Panc1 (cell line): Measurements from ENCODE around the gene EQTN. TPM values are rescaled to one million over a fixed set of nuclear protein-coding genes. Genes with fewer than 3 reads are reported as not detected.

Experiments used
- ATAC-seq: fragments of 200-7000 bp; cut with Tn5 transposase; 2 replicates; pipeline ENCODE4 v1.9.1; 2020; ENCODE audit warnings: mild to moderate bottlenecking, moderate library complexity
- BruUV-seq: library from RNA; stranded (reverse); fragments of 400-500 nt; replicated peaks from 2 replicates; lab custom pipeline; 2021; lab: Mats Ljungman, UMichigan
- CTCF ChIA-PET: fragments of 300-600 bp; sonication (Branson Sonifier 250); formaldehyde crosslinking; loops from one replicate; lab custom pipeline; 2022; ENCODE audit warnings: antibody characterized with exemption; lab: Charles Lee
- POLR2A ChIA-PET: fragments of 300-600 bp; sonication (Branson Sonifier 250); formaldehyde crosslinking; loops from one replicate; lab custom pipeline; 2022; ENCODE audit warnings: antibody characterized with exemption; lab: Charles Lee
- DNase-seq: peaks from one replicate; pipeline ENCODE4 v3.0.0-alpha.2; 2010; ENCODE audit warnings: low read depth, low spot score
- H3K27ac ChIP-seq: 2 replicates; pipeline ENCODE4 v1.5.1; 2011; ENCODE audit warnings: mild to moderate bottlenecking, low read length, inconsistent platforms
- H3K27me3 ChIP-seq: fragments of 200-500 bp; sonication (Bioruptor generic); 2 replicates; pipeline ENCODE4 v1.6.0; 2014; ENCODE audit warnings: low read length, inconsistent platforms; ENCODE audit not compliant: control insufficient read depth, insufficient read depth
- H3K36me3 ChIP-seq: fragments of 200-500 bp; sonication (Bioruptor generic); 2 replicates; pipeline ENCODE4 v1.5.1; 2014; ENCODE audit warnings: inconsistent platforms, mild to moderate bottlenecking, low read length, moderate library complexity; ENCODE audit not compliant: control insufficient read depth, insufficient read depth
- H3K4me1 ChIP-seq: 2 replicates; pipeline ENCODE4 v1.5.1; 2011; ENCODE audit warnings: inconsistent platforms, mild to moderate bottlenecking, low read length, moderate library complexity; ENCODE audit not compliant: control insufficient read depth, insufficient read depth
- H3K4me3 ChIP-seq, 2 experiments: 2 replicates each; pipeline ENCODE4 v1.5.1; 2011 to 2012; ENCODE audit warnings: low read depth in 2 of 2, low read length in 2 of 2, mild to moderate bottlenecking in 2 of 2, inconsistent platforms in 1 of 2, moderate library complexity in 1 of 2
- H3K9me3 ChIP-seq: fragments of 200-500 bp; sonication (Bioruptor generic); 2 replicates; pipeline ENCODE4 v1.5.1; 2014; ENCODE audit warnings: low read depth, mild to moderate bottlenecking, inconsistent platforms, low read length, moderate library complexity; ENCODE audit not compliant: control insufficient read depth, insufficient read depth
- POLR2AphosphoS5 ChIP-seq: IDR thresholded peaks from 2 replicates; pipeline ENCODE4 v1.6.1; 2012; ENCODE audit warnings: mild to moderate bottlenecking, low read depth, low read length, moderate library complexity
- SIN3A ChIP-seq: IDR thresholded peaks from 2 replicates; pipeline ENCODE4 v1.6.1; 2012; ENCODE audit warnings: low read depth, mild to moderate bottlenecking, low read length, moderate library complexity, borderline replicate concordance; ENCODE audit not compliant: insufficient read depth
- TCF7L2 ChIP-seq: IDR thresholded peaks from 2 replicates; pipeline ENCODE4 v1.6.1; 2011; ENCODE audit warnings: mild to moderate bottlenecking, low read depth, low read length, inconsistent platforms
- in situ Hi-C: cut with HindIII; loops from 2 replicates; pipeline ENCODE4 v1.10.0; 2016; ENCODE audit warnings: low sequenced_read_pairs, low pct_unique_long_range_greater_than_20kb
- intact Hi-C: fragments of 100-400 bp; cut with micrococcal nuclease; formaldehyde crosslinking; loops from one replicate; pipeline ENCODE4 v1.10.0; 2022; ENCODE audit not compliant: unreplicated experiment
- total RNA-seq: library from RNA; stranded (reverse); gene quantifications from one replicate; pipeline ENCODE4 v1.2.1, GENCODE V29; 2021; ENCODE audit not compliant: unreplicated experiment
- TF ChIP-seq, protein P1 (sequence below), 2 experiments: IDR thresholded peaks; 2 replicates each; pipeline ENCODE4 v1.6.1; 2011 to 2012; ENCODE audit warnings: low read depth in 2 of 2, control low read depth in 1 of 2, low read length in 1 of 2, mild to moderate bottlenecking in 1 of 2, moderate library complexity in 1 of 2; ENCODE audit not compliant: insufficient read depth in 1 of 2
- TF ChIP-seq, protein P2 (sequence below): fragments of 450-650 bp; IDR thresholded peaks from 2 replicates; pipeline ENCODE4 v1.5.1; 2017; ENCODE audit warnings: mild to moderate bottlenecking

Gene EQTN
- total RNA-seq, 1 experiment from 2014 or later: not detected

GRCh38 chr9:27337833-27338526 lies 41.0 kb upstream of the EQTN start:
- no peak for ATAC-seq
- no peak for DNase-seq

GRCh38 chr9:27337236-27337635 lies 40.3 kb upstream of the EQTN start:
- Histone ChIP-seq H3K27ac (no peak overlapping the region), H3K27me3 (no peaks in the 10 kb centered on the region), H3K36me3 (no peaks in the 10 kb centered on the region), H3K9me3 (no peaks in the 10 kb centered on the region), H3K4me3 (no peak overlapping the region), H3K4me1 (no peaks in the 10 kb centered on the region)
- TF ChIP-seq, protein P1, sequence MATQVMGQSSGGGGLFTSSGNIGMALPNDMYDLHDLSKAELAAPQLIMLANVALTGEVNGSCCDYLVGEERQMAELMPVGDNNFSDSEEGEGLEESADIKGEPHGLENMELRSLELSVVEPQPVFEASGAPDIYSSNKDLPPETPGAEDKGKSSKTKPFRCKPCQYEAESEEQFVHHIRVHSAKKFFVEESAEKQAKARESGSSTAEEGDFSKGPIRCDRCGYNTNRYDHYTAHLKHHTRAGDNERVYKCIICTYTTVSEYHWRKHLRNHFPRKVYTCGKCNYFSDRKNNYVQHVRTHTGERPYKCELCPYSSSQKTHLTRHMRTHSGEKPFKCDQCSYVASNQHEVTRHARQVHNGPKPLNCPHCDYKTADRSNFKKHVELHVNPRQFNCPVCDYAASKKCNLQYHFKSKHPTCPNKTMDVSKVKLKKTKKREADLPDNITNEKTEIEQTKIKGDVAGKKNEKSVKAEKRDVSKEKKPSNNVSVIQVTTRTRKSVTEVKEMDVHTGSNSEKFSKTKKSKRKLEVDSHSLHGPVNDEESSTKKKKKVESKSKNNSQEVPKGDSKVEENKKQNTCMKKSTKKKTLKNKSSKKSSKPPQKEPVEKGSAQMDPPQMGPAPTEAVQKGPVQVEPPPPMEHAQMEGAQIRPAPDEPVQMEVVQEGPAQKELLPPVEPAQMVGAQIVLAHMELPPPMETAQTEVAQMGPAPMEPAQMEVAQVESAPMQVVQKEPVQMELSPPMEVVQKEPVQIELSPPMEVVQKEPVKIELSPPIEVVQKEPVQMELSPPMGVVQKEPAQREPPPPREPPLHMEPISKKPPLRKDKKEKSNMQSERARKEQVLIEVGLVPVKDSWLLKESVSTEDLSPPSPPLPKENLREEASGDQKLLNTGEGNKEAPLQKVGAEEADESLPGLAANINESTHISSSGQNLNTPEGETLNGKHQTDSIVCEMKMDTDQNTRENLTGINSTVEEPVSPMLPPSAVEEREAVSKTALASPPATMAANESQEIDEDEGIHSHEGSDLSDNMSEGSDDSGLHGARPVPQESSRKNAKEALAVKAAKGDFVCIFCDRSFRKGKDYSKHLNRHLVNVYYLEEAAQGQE (IDR thresholded peaks at IDR 0.05; ENCODE audit: insufficient read depth in 1 of 2, low read depth in 2 of 2, low read length in 1 of 2): no peak
- TF ChIP-seq POLR2AphosphoS5 (no peak), TCF7L2 (no peak), SIN3A (no peak)
- TF ChIP-seq, protein P2, sequence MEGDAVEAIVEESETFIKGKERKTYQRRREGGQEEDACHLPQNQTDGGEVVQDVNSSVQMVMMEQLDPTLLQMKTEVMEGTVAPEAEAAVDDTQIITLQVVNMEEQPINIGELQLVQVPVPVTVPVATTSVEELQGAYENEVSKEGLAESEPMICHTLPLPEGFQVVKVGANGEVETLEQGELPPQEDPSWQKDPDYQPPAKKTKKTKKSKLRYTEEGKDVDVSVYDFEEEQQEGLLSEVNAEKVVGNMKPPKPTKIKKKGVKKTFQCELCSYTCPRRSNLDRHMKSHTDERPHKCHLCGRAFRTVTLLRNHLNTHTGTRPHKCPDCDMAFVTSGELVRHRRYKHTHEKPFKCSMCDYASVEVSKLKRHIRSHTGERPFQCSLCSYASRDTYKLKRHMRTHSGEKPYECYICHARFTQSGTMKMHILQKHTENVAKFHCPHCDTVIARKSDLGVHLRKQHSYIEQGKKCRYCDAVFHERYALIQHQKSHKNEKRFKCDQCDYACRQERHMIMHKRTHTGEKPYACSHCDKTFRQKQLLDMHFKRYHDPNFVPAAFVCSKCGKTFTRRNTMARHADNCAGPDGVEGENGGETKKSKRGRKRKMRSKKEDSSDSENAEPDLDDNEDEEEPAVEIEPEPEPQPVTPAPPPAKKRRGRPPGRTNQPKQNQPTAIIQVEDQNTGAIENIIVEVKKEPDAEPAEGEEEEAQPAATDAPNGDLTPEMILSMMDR: no peak
- BruUV-seq: no TSS peak
- intact Hi-C loops (no loop called here), in situ Hi-C loops (no loop called here)
- DNase-seq (no peak), ATAC-seq (no peak)
- CTCF ChIA-PET: no interaction called here
- POLR2A ChIA-PET: no interaction called here

More at GRCh38 chr9:27337833-27338526, 41.0 kb upstream of the EQTN start:
- no peaks in the 10 kb centered on the region for H3K9me3 ChIP-seq
- H3K4me3 ChIP-seq: no peak overlapping the region
- TF ChIP-seq POLR2AphosphoS5 (no peak), TCF7L2 (no peak), SIN3A (no peak)
- TF ChIP-seq, protein P2: no peak
- TF ChIP-seq, protein P1 (IDR thresholded peaks at IDR 0.05; ENCODE audit: insufficient read depth in 1 of 2, low read depth in 2 of 2, low read length in 1 of 2): no peak
- intact Hi-C loops: no loop called here
- no peaks in the 10 kb centered on the region for H3K36me3 ChIP-seq
- BruUV-seq: no TSS peak
- H3K27me3 ChIP-seq: no peaks in the 10 kb centered on the region
- in situ Hi-C loops: no loop called here
- no peaks in the 10 kb centered on the region for H3K4me1 ChIP-seq
- H3K27ac ChIP-seq: no peak overlapping the region
- ChIA-PET CTCF (no interaction called here), POLR2A (no interaction called here)
